ENCODE measurements around the gene PSMD14. TPM values are rescaled to one million over a fixed set of nuclear protein-coding genes. Genes with fewer than 3 reads are reported as not detected.

The PSMD14 gene
- total and polyA plus RNA-seq, 2 donors (not counting 1 experiment from before 2014, with no cell fraction given): 7.4 to 27.0 TPM

GRCh38 chr2:161426922-161427663 is 118.9 kb downstream of the PSMD14 start:
- peak overlapping the region; percentile 73 for H3K4me3 Mint-ChIP-seq
- no peak for ATAC-seq (ENCODE audit: low read depth)

More at GRCh38 chr2:161426922-161427663, 118.9 kb downstream of the PSMD14 start:
- POLR2A ChIA-PET: no interaction called here
- peaks cover 73% of the 10 kb centered on the region for H3K27me3 Mint-ChIP-seq
- Histone ChIP-seq H4K20me1 (ENCODE audit: control insufficient read depth, insufficient read depth, low read length, poor library complexity, severe bottlenecking) (no peaks in the 10 kb centered on the region), H3K9me3 (ENCODE audit: control extremely low read depth in 1 of 3, control insufficient read depth in 2 of 3, insufficient read depth in 1 of 3, low read length in 2 of 3) (peaks cover 1 to 35% (median 10%) of the 10 kb centered on the region in 3 donors), H3K36me3 (replicated peaks in 1 of 2; ENCODE audit: control extremely low read depth in 1 of 2, control insufficient read depth in 1 of 2, extremely low read depth in 1 of 2, insufficient read depth in 2 of 2, low read length in 1 of 2) (no peaks in the 10 kb centered on the region), H3K9ac (ENCODE audit: low read length) (peak overlapping the region; percentile 17), H3K4me3 (ENCODE audit: control extremely low read depth in 1 of 5, extremely low read depth in 1 of 5, insufficient read depth in 1 of 5, low read depth in 2 of 5, low read length in 4 of 5) (peak overlapping the region in 2 of 5 experiments; percentile 8 to 36), H3K4me1 (ENCODE audit: control insufficient read depth in 2 of 2, insufficient read depth in 2 of 2, low read length in 2 of 2) (peaks cover 20 to 51% of the 10 kb centered on the region in 2 donors), H3K27me3 (replicated peaks in 1 of 4; ENCODE audit: control extremely low read depth in 1 of 4, control insufficient read depth in 3 of 4, insufficient read depth in 4 of 4, low read length in 3 of 4) (peaks cover 2 to 78% (median 56%) of the 10 kb centered on the region in 4 experiments), H3K79me2 (ENCODE audit: control insufficient read depth, insufficient read depth, low read length) (no peaks in the 10 kb centered on the region), H2AFZ (ENCODE audit: insufficient read depth, low read depth, low read length, poor library complexity, severe bottlenecking) (peak overlapping the region; percentile 23), H3K27ac (ENCODE audit: low read length in 2 of 2) (no peak overlapping the region), H3K4me2 (replicated peaks; ENCODE audit: low read depth, low read length, poor library complexity, severe bottlenecking) (peak overlapping the region; percentile 54)
- WGBS (ENCODE audit: insufficient coverage): 8% methylated on average over 50 of the region's 54 CpGs
- H3K4me1 Mint-ChIP-seq: peaks cover 25% of the 10 kb centered on the region
- CTCF ChIA-PET: no interaction called here
- peaks cover 2% of the 10 kb centered on the region for H3K9me3 Mint-ChIP-seq (ENCODE audit: insufficient read depth)
- H3K27ac Mint-ChIP-seq: no peak overlapping the region
- peak; percentile 41 for DNase-seq
- intact Hi-C loops (cut with micrococcal nuclease): no loop called here
- TF ChIP-seq EZH2 (IDR thresholded peaks at IDR 0.05; ENCODE audit: borderline replicate concordance, insufficient read depth, low read depth, low read length, poor library complexity, severe bottlenecking) (no peak), CTCF (IDR thresholded peaks at IDR 0.05) (no peak)

Data from B cell (primary cell).